SW 1271 (cell line): ENCODE results near the gene ADAM10.
"Not testable (repeated sequence)": the region's sequence is repeated elsewhere in the genome, so short reads cannot be mapped to it uniquely, and the experiment has no call there.

ENCODE experiments used
- DNase-seq, 2 experiments: peaks; one replicate each; lab custom pipeline; 2025; lab: John Stamatoyannopoulos, UW

The ADAM10 gene

GRCh38 chr15:58749532-58750337 lies at the start of gene ADAM10:
Gene ADAM10 (minus strand): TSS chr15:58749707. CDS start chr15:58749534, 173 bp downstream.
- peak; percentile 98 to 99 for DNase-seq

GRCh38 chr15:58797505-58797904 lies 48.0 kb upstream of the ADAM10 start:
- DNase-seq, result no peak

DNA sequence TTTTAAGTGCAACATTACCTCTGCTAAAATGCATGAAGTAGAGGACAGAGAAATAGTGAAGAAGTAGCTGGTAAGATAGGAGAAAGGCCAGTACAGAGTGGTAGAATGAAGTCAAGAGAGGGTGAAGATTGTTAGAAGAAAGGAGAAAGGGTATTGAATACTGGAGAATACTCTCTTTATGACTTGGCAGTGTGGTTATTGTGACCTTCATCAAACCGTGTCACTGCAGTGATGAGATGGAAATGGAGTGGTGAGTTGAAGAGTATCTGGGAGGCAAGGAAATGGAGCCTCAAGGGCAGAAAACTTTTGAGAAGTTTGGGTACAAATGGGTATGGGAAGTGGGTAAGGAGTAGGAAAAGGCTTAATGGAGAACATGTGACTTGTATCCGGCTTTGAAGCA lies 46.3 kb upstream of the ADAM10 start:
- no peak for DNase-seq

DNA sequence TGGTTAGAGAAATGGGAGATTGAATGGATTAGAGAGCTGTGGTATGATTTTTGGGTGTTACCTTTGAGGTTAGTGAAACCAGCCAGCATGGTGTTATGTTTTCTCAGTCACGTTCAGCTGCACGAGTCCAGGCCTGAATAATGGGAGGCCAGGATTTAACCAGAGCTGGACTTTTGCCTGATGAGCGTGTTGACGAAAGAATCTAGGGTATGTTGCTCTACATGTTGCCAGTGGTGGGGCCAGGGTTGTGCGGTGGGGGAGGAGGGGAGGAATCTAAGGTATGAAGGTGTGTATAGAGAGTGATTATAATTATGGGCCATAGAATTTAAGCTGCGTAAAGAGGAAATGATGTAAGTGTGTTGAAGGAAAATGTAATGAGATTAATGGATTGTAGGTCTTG lies 44.4 kb upstream of the ADAM10 start:
- DNase-seq, result no peak

- DNase-seq, result no peak
Measured at GRCh38 chr15:58788056-58788710, 38.7 kb upstream of the ADAM10 start.

- DNase-seq, result no peak
Measured at GRCh38 chr15:58785355-58785754, 35.8 kb upstream of the ADAM10 start.

DNA sequence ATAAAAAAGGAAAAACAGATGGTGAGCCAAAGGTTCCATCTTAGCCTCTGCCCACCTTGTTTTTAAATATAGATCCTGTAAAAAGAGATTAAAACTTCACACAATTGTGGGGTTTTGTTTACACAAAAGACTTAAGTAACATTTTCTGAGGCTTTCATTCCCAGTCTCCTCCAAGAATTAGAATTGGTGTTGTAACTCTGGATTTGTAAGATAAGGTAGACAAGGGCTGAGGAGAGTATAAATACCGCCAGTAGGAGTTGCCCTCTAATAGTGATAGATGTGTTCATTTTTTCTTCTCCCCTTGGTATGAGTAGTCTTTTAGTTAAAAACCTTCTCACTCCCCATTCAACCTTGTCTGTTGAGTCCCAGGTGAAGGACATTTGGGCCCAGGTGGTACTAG lies 30.0 kb upstream of the ADAM10 start:
- no peak for DNase-seq

GRCh38 chr15:58777107-58777506 lies 27.6 kb upstream of the ADAM10 start:
- DNase-seq, result no peak

DNA sequence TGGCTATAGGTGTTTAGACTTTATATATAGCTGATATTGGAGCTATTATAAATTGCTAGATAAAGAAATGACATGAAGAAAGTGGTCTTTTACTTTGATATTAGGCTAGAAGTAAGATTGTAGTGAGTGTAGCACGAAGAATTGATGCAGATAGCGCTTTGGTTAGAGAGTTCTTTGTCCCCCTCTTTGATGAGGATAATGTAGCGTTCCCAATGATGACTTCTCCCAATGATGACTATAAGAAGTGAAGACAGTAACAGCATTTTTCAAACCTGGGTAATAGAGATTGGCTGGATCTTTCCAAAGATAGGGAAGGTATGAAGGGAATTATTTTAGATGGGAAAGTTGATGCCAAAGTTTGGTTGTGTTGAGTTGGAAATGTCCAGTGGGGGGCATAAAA lies 25.9 kb upstream of the ADAM10 start:
- DNase-seq, result no peak

DNA sequence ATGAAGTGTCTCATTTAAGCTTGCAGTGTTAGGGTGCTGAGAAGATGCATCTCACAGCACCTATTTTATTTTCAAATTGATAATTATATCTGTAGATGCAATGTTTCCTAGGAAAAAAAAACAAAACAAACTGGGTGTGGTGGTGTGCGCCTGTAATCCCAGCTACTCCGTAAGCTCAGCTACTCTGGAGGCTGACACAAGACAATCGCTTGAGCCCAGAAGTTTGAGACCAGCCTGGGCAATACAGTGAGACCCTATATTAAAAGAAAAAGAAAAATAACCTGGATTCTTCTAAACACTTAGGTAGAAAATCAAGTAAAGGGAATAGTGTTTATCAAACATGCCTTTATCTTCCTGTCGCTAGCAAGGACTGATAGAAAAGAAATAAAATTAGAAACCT lies 23.5 kb upstream of the ADAM10 start:
- DNase-seq, result no peak

GRCh38 chr15:58771621-58772250 lies 22.2 kb upstream of the ADAM10 start:
- DNase-seq, result peak in 1 of 2 experiments; percentile 25

DNA sequence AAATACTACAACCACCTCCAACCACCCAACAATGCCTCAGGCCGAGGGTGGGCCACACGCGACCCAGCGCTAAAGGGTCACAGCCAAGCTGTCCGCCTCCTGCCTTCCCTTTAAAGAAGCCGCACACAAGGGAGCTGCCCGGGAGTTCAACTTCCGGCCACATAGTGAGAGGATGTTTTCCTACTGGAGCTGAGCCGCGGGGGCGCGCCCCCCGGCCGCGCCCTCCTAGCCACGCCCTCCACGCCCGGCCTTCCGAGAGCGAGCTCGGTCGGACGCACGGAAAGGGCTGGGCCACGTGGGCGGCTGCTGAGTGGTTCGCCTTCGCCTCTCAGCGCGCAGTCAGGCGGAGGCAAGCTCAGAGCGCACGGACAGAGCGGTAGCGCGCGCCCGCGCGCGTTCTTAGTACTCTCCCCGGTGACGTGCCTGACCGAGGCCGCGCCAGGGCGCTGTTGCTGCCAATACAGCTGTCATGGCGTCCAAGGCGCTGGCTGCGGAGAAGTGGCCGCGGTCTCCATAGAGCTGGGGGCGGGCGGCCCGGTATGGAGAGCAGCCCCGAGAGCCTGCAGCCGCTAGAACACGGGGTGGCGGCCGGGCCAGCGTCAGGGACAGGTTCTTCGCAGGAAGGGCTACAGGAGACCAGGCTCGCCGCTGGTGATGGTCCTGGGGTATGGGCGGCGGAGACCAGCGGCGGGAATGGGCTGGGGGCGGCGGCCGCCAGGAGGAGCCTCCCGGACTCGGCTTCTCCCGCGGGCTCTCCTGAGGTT lies 21.5 kb upstream of the ADAM10 start, which contains the start of gene MINDY2:
Gene MINDY2, plus strand, starts transcription at position 446 of the 764 bp plus-strand sequence. Its CDS starts 94 bp downstream, at position 540.
- DNase-seq, result peak; percentile 96 to 99

GRCh38 chr15:58770519-58770856 lies 21.0 kb upstream of the ADAM10 start:
- no peak for DNase-seq

DNA sequence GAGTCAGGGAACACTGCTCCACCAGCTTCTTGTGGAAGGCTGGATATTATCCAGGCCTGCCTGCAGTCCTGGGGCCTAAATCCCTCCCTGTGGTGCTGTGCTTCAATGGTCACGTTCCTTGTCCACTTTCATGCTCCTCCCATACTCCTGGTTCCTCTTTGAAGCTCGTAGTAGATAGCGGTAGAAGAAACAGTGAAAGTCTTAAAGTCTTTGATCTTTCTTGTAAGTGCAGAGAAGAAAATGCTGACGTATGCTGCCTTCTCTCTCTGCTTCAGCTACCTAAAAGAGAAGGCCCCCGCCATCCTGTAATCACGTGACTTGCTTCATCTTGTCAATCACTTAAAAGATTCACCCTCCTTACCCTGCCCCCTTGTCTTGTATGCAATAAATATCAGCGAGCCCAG lies 19.1 kb upstream of the ADAM10 start:
- DNase-seq, result not testable (repeated sequence)

DNA sequence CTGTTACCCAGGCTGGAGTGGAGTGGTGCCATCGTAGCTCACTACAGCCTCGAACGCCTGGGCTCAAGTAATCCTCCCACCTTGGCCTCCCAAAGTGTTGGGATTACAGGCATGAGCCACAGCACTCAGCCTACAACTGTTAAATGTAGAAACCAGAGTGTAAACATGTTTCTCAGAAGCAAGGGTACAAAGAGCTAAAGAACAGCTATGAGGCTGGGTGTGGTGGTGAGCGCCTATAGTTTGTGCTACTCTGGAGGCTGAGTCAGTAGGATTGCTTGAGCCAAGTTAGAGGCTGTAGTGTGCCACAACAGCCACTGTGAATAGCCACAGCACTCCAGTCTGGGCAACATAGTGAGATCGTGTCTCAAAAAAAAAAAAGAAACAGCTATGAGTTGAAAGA lies 16.8 kb upstream of the ADAM10 start:
- DNase-seq, result no peak

DNA sequence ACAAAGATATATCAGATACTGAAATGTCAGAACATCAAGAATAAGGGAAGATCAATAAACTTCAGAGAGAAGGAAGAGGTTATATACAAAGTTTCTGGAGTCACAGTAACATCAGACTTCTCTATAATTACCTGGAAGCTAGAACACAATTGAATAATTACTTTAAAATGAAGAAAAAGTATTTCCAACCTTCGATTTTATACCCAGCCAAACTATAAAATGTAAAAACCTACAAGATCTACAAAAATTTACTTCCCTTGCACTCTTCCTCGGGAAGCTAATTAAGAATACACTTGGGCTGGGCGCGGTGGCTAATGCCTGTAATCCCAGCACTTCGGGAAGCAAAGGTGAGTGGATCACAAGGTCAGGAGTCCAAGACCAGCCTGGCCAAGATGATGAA lies 15.0 kb upstream of the ADAM10 start:
- DNase-seq, result no peak

- DNase-seq, result no peak
Measured at GRCh38 chr15:58762731-58763130, 13.2 kb upstream of the ADAM10 start.

GRCh38 chr15:58762285-58762684 lies 12.8 kb upstream of the ADAM10 start:
- no peak for DNase-seq

DNA sequence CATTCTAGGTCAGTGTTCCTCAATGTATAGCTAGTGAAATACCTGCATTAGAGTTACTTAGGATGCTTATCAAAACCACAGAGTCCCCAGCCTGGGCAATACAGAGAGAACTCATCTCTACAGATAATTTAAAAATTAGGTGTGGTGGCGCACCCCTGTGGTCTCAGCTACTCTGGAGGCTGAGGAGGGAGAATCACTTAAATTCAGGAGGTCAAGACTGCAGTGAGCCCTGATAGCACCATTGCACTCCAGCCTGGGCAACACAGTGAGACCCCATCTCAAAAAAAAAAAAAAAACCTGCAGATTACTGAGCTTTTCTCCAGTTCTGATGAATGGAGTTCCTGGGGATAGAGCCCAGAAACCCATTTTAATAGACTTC lies 11.5 kb upstream of the ADAM10 start:
- no peak for DNase-seq

GRCh38 chr15:58760385-58761009 lies 11.0 kb upstream of the ADAM10 start:
- no peak for DNase-seq

GRCh38 chr15:58758141-58758540 lies 8.6 kb upstream of the ADAM10 start:
- peak in 1 of 2 experiments; percentile 35 for DNase-seq

- no peak for DNase-seq
Measured at GRCh38 chr15:58755956-58756355, 6.4 kb upstream of the ADAM10 start.
